ENCODE data around the gene METTL15.
"Not testable (repeated sequence)": the region's sequence is repeated elsewhere in the genome, so short reads cannot be mapped to it uniquely, and the experiment has no call there.

The METTL15 gene

DNA sequence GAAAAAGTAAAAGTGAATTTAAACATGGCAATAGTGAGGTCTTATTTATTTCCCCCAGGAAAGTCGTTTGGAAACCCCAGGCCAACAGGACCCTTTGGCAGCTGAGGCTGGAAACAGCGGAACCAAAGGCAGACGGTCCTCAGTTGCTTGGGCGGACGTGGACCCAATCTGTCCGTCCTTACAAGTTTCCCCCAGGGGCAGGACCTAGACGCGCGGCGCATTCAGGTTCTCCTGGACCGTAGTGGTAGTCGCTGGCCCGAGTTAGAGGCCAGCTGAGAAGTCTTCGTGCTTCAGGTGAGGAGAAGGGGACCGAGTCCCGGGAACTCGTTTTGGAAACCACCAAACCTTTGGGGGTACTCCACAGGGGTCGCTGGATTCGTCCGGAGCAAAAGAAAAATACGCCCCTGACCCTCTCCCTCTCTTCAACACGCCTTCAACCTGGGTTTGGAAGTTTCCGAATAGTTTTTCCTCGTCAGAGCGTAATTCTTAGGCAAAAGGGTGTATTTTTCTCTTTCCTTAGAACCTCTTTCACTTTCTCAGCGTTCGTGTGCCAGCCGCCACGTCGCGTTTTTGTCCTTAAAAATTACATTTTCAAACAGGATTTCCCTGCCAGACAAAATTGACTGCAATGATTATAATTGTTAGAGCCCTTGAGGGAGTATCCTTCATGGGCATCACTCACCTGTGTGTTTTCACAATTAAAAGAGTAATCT lies 2.1 kb downstream of the METTL15 start:
- peak; percentile 65 to 73 for DNase-seq

DNA sequence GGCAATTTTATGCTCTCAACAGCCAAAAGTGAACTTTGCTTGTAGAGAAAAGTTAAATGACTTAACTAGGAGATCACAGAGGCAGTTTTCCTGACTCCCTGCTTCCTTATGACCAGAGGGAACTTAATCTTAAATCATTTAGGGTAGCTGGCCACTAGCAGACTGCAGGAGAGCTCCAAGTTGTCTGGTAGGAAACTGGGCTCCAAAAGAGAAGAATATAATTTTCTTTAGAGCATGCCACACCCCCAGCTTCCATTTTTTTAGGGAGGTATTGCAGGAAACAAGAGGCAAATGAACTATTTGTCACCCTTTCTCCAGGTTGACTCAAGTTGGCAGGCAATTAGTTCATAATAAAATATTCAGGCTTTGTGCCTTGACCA lies 2.6 kb downstream of the METTL15 start:
- peak; percentile 16 to 20 for DNase-seq

DNA sequence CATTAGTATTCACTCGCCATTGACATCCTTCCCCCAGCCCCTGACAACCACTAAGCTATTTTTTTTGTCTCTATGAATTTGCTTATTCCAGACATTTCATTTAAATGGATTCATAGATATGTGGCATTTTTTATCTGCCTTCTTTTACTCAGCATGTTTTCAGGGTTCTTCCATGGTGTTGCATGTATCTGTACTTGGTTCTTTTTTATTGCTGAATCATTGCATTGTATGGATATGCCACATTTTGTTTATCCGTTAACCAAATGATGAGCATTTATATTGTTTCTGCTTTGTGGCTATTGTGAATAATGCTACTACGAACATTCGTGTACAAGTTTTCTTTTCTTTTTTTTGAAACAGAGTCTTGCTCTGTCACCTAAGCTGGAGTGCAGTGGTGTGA lies 5.9 kb downstream of the METTL15 start:
- DNase-seq: no peak

DNA sequence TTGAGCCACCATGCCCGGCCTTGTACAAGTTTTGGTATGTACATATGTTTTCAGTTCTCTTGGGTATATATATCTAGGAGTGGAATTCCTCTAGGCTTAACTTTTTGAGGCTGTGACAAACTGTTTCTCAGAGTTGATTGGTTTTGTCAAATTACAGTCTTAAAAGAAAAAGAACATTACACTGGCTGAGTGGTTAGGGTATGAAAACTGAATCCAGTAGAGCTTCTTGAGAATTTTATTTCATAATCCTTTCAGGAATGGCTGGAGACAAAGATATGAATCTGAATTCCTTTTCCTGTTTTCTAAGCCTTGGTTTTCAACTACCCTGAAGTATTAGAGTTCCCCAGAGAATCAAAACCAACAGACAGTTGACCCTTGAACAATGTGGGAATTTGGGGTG lies 6.5 kb downstream of the METTL15 start:
- DNase-seq: no peak

DNA sequence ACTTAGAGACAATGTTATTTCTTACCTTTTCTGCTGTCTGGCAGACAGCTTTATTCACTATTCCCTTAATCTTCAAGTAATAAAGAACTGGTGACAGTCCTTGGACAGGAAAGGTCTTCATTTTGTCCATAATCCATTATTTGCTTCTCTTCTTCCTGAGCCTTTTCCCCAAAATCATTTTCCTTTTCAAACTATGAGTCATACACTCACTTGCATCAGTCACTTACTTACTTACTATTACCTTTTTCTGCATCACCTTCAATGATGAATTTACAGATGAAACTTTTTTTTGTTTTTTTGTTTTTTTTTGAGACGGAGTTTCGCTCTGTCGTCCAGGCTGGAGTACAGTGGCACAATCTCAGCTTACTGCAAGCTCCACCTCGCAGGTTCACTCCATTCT lies 9.5 kb downstream of the METTL15 start:
- no peak for DNase-seq

DNA sequence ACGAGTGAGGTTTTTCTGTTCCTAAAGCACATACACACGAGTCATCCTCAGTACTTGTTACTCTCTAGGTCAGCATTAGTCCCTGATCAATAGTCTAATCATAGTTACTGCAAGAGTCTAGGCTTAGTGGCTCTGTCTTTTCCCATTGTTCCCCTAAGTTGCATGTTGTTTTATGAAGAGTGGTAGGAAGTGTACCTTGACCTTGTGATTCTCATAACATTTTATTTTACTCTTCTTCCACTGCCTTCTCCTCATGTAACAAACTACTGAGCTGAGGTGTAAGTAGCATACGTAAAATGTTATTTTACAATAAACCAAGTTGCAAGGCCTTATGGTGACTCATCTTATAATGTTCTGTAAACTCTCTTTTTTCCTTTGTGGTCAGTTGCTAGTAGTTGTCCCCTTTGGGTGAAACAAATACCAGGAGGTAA lies 15.0 kb downstream of the METTL15 start:
- no peak for DNase-seq

DNA sequence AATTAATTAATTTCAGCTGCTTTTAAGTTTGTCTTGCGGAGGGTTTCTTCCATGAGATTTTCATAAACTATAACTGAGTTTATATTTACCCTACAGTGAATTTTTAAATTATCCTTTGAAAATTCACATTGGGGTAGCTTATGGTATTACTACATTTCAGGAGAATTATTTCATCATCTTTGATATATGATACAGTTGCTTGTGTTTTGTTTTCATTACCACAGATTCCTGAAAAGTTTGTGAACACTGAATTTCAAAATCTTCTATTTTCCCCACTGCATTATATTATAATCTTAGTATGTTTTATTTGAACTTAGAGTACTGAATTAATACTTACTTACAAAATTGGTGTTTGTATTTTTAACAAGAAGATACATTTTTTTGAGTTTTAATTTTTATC lies 24.4 kb downstream of the METTL15 start:
- no peak for DNase-seq

DNA sequence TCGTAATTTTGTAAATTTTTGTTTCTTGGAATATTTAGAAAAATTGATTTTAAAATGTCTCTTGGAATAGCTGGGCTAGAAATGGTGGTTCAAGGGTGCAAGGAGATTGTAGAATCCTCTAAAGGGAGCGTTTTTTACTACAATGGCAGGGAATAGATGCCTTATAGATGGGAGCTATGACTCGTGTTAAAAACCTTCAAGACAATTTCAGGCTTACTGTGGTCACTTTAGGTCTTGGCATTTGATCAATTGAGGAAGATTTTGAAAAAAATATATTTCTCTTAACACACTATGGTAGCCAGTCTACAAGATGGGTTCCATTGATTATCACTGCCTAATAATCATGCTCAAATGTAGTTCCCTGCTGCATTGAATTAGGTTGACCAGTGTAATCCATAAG lies 25.0 kb downstream of the METTL15 start:
- DNase-seq: no peak

DNA sequence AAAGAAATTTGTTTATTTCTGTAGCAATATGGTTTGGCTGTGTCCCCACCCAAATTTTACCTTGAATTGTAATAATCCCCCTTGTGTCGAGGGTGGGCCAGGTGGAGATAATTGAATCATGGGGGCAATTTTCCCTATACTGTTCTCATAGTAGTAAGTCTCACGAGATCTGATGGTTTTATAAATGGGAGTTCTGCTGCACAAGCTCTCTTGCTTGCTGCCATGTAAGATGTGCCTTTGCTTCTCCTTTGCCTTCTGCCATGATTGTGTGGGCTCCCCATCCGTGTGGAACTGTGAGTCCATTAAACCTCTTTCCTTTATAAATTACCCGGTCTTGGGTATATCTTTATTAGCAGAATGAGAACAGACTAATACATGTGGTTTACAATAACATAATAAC lies 28.0 kb downstream of the METTL15 start:
- not testable (repeated sequence) for DNase-seq

DNA sequence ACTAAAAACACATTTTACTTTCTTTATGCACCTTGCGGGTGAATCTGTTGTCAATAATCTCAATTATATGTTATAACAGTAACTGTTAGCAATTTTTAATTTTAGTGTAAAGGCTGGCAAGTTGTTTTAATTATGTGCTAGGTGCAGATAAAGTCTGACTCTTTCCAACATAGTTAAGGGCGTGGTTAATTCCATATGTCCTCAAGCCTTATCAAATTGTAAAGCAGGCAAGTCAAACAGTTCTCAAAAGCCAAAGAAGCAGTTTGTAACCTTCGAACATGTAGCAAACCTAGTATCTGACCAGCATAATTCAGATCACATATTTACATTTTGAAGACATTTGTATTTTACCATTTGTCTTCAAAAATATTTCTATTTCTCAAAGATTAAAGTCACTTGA lies 29.2 kb downstream of the METTL15 start:
- no peak for DNase-seq

DNA sequence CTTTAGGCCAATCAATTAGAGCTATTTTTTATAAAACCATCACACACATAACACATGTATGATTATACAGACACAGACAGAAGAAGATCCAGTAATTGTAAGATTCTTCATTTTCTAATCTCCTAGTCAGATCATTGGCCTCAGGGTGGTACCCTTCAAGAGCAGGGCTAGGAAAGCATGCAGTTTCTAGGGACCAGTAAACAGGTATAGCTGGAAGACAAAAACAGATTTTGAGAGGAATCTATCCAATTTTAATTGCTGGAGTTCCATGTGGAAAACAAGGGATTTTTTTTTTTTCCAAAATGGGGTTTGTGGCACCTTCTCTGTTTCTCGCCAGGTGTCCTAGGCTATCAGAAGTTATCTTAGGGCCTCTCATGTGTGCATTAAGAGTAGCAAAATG lies 29.6 kb downstream of the METTL15 start:
- DNase-seq: no peak

DNA sequence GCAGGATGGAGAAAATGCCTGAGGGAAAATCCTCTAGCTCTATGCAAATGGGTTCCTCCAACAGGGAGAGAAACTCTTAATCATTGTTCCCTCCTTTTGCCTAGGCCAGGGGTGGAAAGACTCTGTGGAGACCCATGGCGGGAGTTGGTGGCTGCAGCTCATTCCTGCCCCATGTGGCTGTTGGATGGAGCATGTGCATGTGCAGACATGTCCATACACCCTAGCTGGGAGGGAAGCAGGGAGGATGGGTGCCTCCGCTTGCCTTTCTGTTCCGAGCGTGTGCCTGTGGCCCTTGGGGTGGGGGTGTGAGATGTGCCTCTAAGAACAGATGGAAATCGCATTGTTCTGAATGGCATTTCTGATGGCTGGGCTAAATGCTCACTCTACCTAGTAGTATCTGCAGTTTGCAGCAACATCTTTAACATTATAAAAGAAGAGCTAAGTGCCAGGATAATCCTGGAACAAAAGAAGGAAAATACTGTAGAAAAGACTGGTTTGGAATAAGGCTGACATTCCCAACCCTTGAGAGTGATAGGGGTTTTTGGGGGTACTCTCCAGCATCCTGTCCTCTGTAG lies 31.7 kb downstream of the METTL15 start:
- DNase-seq: no peak

DNA sequence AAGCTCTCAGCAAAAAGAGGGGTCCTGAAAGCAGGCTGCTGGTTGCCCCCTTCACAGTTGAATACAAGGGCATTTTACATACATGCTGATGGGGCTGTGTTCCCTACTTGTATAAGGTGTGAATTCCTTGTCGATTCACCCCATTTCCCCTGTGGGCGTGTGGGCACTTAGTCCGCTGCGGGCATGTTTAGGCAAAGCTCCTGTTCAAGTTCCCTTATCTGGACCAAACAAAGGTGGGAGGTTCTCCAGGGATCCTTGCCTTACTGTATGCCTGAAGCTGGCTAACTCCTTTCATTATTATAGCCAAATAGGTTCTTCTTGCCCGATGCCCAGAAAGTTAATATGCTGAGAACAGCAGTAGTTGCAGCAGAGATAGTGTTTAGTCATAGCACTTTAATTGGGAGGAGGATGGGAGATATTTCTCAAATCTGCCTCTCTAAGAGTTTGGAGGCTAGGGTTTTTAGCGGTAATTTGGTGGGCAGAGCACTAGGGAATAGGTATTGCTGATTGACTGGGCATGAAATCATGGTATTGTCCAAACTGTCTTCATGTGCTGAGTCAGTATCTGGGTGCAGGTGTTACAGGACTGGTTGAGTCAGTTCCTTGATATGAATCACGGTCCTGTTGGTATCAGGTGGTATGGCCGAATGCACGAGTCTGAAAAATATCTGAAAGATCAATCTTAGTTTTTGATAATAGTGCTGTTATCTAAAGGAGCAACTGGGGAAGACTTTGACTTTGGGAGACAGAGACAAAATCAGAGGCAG lies 32.7 kb downstream of the METTL15 start:
- no peak for DNase-seq

DNA sequence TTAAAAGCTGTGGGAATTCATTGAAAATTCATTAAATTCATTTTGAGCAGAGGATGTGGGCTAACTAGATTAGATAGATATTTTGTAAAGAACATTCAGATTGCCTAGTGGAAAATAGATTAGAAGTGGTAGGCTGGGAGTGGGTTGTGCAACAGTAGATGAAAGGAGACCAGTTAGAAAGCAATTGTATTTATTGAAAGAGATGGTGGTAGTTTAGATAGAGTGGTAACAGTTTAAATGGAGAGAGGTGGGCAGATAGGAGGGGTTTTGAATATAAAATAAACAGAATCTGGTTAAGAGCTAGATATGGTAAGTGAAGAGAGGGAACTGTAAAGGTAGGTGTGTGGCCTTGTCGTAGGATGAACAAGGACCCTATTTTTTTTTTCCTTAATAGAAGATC lies 34.5 kb downstream of the METTL15 start:
- DNase-seq: no peak

DNA sequence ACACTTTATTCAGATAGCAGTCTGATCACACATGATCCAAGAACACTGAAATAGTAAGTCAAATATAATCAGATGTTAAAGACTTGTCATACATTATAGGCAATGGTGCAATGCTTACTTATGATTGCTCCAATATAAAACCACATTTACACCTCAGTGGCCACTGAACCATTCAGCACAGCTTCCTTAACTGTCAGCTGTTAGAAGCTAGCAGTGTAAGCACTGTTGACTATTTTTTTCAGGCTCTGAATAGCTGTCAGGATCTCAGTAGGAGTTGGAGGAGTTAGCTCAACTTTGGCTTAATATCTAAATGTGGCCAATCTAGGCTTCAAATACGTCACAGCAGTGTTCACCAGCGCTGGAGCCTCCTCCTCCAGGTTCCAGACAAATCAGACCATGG lies 36.6 kb downstream of the METTL15 start:
- DNase-seq: no peak

DNA sequence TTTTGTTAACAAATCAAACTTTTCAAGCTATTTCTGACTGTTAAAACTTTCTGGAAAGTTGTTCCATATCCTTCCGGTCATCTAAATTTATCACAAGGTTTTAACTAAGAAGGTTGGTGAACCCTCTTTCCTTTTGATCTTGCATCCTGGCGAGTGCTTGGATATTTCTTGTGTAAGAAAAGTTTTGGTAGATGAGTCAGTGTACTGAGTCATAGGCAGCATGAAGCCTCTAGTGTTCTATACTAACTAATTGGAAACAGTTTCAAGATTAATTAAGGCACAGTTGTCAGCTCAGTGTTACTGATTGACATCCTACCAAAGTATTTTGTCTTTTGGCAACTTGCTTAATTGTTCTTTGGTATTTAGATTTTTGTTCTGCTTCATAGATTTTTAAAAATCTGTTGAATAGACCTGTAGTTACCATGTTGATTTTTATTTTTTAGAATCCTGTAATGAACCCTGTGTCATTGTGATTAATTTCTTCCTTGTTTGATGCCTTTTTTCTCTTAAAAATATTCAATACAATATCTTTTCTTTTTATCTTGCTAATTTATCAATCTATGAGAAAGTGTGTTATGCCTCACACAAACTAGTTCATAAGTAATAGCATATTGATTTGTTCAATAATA lies 38.0 kb downstream of the METTL15 start:
- DNase-seq: no peak

DNA sequence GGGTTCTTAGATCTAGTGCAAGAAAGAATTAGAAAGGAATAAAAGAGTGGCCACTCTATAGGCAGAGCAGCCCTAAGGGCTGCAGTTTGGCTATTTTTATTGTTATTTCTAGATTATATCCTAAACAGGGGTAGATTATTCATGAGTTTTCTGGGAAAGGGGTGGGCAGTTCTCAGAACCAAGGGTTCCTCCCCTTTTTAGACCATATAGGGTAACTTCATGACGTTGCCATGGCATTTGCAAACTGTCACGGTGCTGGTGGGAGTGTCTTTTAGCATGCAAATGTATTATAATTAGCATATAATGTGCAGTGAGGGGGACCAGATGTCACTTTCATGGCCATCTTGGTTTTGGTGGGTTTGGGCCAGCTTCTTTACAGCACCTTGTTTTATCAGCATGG lies 44.6 kb downstream of the METTL15 start:
- DNase-seq: no peak

DNA sequence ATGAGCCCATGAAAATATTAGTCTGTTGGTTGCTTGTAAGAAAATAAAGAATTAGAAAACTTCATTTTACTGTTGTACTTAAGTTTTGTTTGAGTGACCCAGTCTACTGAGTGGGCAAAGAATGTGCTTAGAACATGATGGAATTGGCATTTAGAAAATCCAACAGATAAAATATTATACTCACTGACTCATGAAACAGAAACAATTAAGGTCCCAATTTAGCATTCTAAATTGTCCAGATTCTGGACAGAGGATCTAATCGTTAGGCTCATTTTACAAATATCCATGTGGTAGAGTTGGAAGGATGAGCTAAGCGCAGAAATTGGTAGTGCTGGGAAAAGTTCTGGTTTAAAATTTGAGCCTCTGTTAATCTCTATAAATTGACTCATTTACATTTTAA lies 45.4 kb downstream of the METTL15 start:
- no peak for DNase-seq

DNA sequence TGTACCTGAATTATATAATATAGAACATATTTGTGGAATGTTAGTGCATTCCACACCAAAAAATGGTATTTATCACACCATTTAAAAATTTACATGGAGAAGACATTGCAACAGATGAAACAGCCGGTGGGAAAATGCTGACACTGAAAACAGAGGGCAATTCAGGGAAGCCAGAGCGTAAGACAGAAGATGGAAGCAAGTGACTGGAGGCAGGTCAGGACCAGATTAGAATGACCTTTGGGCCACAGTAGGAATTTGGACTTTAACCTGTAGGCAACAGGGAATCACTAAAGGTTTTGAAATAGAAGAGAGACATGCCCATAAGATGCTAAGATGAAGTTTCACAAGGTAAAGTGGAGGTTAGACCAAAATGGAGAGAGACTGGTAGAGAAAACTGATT lies 60.5 kb downstream of the METTL15 start:
- no peak for DNase-seq

DNA sequence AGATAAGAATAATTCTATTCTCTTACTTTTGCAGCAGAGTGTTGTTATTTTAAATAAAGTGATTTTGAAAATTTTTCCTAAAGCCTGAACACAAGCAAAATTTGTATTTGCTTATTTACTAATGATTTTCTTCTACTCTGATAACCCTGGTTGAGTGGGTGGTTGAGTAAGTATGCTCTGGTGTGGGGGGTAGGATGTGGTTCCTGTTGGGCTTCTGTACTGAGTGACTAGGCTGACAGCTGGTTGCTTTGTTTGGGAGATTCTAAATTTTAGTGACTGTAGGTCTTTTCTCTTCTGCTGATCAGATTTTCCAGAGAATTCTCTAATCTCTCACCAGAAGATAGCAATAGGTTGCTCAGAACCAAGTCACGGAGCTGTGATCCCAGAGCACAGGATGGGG lies 61.6 kb downstream of the METTL15 start:
- peak in 1 of 2 donors; percentile 18 for DNase-seq

DNA sequence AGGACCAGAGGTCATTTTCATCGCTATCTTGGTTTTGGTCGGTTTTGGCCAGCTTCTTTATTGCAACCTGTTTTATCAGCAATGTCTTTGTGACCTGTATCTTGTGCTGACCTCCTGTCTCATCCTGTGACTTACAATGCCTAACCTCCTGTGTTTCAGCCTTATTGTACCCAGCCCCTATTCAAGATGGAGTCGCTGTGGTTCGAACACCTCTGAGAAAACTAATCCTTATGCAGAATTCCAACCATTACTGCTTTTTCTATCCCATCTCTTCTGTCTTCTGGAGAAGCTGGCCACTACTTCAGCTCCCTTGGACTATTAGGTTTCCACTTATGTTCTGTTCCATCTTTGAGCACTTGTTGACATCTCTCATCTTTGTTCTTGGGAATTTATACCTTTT lies 62.6 kb downstream of the METTL15 start:
- no peak for DNase-seq

DNA sequence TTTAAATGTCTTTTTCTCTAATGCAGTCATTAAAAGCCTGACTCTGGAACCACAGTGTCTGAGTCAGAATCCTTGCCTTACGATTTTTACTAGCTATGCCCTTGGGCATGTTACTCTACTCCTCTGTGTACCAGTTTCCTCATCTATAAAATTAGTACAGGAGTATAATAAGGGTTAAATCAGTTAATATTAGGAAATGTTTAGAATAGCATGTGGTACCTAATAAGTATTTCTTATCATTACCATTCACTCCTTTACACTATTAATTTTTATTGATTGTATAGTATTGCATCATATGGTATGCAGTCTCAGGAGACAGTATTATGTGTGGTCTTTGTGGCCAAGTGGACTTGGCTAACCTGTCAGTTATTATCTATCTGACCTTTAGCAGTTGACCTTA lies 68.2 kb downstream of the METTL15 start:
- DNase-seq: no peak

DNA sequence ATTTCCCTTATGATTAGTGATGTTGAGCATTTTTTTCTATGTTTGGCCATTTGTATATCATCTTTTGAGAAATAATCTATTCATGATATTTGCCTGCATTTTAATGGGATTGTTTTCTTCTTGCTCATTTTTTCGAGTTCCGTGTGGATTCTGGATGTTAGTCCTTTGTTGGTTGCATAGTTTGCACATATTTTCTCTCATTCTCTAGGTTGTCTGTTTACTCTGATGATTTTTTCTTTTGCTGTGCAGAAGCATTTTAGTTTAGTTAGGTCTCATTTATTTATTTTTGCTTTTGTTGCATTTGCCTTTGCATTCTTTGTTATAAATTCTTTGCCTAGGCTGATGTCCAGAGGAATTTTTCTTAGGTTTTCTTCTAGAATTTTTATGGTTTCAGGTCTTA lies 87.3 kb downstream of the METTL15 start:
- DNase-seq: no peak

DNA sequence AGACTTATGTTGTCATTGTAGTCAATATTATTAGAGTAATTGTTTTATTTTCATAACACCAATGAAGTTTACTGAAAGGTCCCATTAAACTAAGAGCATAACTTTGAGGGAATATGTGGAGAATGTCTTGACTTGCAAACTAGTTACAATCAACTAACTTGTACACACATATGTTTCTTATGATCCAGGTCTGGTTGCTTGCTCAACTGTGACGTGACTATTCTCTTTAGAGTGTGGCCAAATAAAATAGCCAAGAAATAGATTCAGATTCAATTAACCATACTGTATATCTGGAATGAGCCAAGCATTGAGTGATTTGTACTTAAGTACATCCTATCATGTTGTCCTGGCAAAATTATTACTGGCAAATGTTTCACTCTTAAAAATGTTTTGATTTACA lies 101.7 kb downstream of the METTL15 start:
- no peak for DNase-seq

Data from inflammatory macrophage (primary cell).